NB4 (cell line): ENCODE measurements around the gene OR52I1.

Source experiments
- CTCF ChIP-seq: IDR thresholded peaks from one replicate; pipeline ENCODE4 v1.5.1; 2012; ENCODE audit warnings: low read depth, low read length
- MYC ChIP-seq: IDR thresholded peaks from 2 replicates; pipeline ENCODE4 v1.6.1; 2011; ENCODE audit warnings: low read depth, low read length

- TF ChIP-seq CTCF (no peak), MYC (no peak)
These were observed 14.2 kb downstream of the OR52I1 start, which contains the start of gene TRIM68 for GRCh38 chr11:4607781-4608666.
